AG09319 (cell line): Measurements from ENCODE around the gene MRPL12.
"Not testable (repeated sequence)": the region's sequence is repeated elsewhere in the genome, so short reads cannot be mapped to it uniquely, and the experiment has no call there.

Experiments
- DNase-seq: peaks from one replicate; pipeline ENCODE4 v3.0.0-alpha.2; 2010; ENCODE audit warnings: low read depth; ENCODE audit errors: extremely low read depth
- CTCF ChIP-seq: IDR thresholded peaks from 2 replicates; pipeline ENCODE4 v1.5.1; 2011; ENCODE audit warnings: low read depth, mild to moderate bottlenecking, inconsistent platforms, low read length, moderate library complexity

Gene MRPL12

DNA sequence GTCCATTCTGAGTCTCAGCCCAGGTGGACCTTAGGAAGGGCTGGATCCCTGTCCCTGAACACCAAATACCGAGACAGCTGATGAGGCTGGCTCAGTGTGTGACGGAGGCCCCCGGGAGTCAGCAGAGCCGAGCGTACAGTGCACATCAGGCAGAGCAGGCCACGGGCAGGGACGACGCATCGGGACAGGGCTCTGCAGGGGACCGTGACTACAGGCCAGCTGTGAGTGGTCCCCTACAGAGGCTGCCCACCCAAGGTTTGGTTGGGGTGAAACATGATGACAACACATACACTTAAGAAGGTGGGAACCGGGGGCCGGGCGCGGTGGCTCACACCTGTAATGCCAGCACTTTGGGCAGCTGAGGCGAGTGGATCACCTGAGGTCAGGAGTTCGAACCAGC is 30.2 kb upstream of the MRPL12 start:
- TF ChIP-seq CTCF: no peak
- DNase-seq: no peak

DNA sequence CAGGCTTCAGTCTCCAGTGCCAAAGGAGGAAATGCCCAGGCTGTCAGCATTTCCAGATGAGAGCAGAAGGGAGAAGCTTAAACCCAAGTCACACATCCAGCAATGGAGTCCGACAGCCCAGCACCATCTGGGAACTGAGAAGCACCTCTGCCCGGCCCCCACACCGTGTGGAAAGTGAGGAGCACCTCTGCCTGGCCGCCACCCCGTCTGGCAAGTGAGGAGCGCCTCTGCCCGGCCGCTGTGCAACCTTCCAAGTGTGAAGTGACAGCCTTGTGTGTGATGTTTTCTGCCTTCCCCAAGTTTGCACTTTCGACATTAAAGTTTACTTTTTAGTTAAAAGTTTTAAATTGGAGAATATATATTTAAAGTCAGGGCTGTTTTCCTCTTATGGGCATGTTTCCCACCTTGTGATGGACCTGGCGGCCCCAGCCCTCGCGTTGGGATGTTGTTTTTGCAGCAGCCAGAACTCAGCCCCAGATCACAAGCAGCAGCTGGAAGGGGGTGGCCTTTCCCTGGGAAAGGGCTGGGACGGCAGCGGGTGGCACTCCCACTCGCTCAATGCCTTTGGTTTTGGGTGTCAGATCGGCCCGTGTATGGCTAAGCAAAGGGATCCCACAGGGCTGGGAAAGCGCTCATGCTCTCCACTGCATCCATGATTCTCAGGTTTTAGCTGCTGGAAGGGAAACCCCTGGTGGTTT is 29.5 kb upstream of the MRPL12 start:
- no peak for DNase-seq
- TF ChIP-seq CTCF: no peak

GRCh38 chr17:81675515-81676221 is 27.5 kb upstream of the MRPL12 start:
- not testable (repeated sequence) for DNase-seq
- TF ChIP-seq CTCF: peak; percentile 34

DNA sequence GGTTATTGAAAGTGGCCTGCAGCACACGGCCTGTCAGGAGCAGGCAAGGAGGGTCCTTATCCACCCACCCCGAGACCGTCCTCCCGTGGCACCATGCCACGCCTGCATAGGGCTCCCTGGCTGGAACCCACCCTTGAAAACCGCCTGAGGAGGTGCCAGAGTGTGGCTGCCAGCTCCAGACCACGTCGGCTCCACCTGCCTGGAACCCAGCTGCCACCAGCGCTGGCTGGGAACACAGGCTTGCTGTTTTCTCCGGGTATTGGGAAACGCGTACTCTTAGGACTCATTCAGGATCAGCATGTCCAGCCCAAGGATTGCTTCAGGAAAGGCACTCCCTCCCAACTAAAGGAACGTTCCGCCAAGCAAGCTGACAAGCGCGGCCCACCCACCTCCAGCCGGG is 26.3 kb upstream of the MRPL12 start:
- no peak for TF ChIP-seq CTCF
- DNase-seq: no peak

DNA sequence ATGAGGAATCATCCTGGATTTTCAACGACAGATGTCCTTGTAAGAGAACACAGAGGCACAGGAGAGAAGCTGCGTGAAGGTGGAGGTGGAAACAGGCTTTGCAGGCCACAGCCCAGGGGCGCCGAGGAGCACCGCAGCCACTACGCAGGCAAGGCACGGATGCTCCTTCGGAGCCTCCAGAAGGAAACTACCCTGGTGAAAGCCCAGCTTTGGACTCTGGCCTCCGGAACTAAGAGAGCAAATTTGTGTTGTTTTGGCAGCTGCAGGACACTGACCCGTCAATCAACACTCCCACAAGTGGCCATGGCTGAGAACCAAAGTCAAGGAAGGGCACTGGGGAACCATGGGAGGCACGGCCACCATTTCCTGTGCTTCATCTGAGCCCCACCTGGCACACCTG is 23.0 kb upstream of the MRPL12 start:
- TF ChIP-seq CTCF: no peak
- DNase-seq: no peak

- no peak for TF ChIP-seq CTCF
- no peak for DNase-seq
Measured at GRCh38 chr17:81681672-81682071, 21.5 kb upstream of the MRPL12 start.

DNA sequence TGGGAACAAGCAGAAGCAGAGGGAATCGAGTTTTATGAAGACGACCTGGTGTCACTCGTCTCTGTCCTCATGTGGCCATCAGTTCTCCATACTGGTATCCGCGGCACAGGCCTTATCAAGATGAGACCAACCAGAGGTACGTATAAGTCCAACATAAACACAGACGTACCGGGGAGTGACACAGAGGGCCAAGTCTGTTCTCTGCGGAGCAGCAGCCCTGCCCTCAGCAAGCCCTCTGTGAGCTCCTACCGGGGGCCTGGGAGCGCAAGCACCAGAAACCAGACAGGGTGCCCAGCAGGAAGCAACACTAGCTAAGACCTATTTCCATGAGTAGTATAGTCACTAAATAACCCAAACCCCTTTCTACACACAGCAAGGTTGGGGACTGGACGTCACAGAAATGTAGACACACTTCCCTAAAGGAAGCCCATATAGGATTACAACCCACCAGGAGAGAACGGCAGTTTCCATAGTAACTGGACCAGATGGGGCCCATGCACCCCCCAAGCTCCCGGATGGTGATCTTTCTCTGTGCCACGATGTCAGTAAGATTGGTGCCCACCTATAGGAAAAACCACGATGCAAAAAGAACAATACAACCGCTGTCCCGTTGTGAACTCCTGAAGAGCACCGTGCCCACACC is 20.5 kb upstream of the MRPL12 start:
- TF ChIP-seq CTCF: no peak
- no peak for DNase-seq
